Measurements from ENCODE around the gene MTERF4.

DNA sequence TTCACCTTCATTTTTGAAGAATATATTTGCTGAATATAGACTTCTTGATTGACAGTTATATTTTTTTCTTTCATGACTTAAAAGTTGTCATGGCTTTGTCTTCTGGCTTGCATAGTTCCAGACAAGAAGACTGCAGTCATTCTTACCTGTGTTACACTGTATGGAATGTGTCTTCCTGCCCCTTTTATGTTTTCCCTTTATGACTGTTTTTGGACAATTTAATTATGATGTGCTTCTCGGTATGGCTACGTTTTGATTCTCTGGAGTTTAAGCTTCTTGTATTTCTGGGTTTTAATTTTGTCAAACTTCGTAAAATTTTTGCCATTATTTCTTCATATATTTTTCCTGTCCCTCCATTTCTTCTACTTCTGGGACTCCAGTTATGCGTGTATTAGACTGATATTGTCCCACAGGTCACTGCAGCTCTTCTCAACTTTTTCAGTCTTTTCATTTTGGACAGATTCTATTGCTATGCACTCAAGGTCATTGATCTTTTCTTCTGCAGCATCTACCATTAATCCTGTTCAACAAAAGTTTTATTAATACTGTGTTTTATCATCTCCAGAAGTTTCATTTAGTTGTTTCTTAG lies 17.1 kb downstream of the MTERF4 start:
- TF ChIP-seq, protein P1, sequence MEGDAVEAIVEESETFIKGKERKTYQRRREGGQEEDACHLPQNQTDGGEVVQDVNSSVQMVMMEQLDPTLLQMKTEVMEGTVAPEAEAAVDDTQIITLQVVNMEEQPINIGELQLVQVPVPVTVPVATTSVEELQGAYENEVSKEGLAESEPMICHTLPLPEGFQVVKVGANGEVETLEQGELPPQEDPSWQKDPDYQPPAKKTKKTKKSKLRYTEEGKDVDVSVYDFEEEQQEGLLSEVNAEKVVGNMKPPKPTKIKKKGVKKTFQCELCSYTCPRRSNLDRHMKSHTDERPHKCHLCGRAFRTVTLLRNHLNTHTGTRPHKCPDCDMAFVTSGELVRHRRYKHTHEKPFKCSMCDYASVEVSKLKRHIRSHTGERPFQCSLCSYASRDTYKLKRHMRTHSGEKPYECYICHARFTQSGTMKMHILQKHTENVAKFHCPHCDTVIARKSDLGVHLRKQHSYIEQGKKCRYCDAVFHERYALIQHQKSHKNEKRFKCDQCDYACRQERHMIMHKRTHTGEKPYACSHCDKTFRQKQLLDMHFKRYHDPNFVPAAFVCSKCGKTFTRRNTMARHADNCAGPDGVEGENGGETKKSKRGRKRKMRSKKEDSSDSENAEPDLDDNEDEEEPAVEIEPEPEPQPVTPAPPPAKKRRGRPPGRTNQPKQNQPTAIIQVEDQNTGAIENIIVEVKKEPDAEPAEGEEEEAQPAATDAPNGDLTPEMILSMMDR (conservative IDR thresholded peaks at IDR 0.05) = no peak
- TF ChIP-seq ZFX (IDR thresholded peaks at IDR 0.05) = no peak

Measured in C4-2B (cell line).